Forelimb muscle (tissue), 1 donor: ENCODE results near the gene ADCY3. TPM values are rescaled to one million over a fixed set of nuclear protein-coding genes. Genes with fewer than 3 reads are reported as not detected.

Source experiments
- DNase-seq: peaks from one replicate; pipeline ENCODE4 v3.0.0-alpha.2; 2013; ENCODE audit warnings: low read depth
- polyA plus RNA-seq: library from polyadenylated mRNA; unstranded; fragments of 120-200 nt; gene quantifications from one replicate; pipeline ENCODE4 v1.2.1, GENCODE V29; 2013; ENCODE audit not compliant: insufficient read length

Gene ADCY3
- polyA plus RNA-seq, 1 donor: 22.0 TPM

GRCh38 chr2:24875272-24875671 lies 44.8 kb downstream of the ADCY3 start:
- no peak for DNase-seq

GRCh38 chr2:24874035-24874434 lies 46.0 kb downstream of the ADCY3 start:
- no peak for DNase-seq

GRCh38 chr2:24873619-24874018 lies 46.4 kb downstream of the ADCY3 start:
- DNase-seq: no peak

DNA sequence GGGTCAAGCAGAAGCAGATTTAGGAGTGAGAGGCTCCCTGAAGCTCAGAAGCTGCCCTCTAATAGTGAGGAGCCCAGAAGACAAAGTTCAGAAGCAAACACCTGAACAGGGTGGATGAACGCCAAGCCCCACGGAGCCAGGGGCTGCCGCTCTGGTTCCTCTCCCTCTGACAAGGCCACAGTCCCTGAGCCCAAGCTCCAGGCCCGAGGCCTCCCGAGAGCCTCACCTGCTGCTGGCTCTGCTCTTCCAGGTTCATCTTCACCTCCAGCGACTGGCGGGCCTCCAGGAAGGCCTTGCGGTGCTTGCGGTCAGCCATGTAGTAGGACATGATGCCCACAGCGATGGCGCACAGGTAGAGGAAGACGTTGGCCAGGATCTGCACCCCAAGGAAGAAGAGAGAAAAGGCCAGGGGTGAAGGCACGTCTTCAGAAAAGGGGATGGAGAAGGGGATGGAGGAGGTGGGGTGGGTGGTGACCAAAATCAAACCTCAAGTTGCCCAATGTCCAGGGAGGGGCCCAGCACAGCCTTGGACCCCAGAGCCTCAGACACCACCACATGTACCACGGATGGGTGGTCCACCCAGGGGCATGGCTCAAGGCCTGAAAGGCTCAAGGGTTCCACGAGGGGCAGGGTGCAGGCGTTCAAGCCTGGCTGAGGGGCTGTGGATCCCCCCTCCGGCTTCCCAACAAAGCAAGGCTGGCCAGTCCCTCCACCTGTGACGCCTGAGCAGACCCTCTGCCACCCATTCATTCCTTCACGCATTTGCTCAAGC lies 47.5 kb downstream of the ADCY3 start:
- no peak for DNase-seq

- DNase-seq: no peak
Observed at GRCh38 chr2:24871852-24872333, 48.1 kb downstream of the ADCY3 start.

DNA sequence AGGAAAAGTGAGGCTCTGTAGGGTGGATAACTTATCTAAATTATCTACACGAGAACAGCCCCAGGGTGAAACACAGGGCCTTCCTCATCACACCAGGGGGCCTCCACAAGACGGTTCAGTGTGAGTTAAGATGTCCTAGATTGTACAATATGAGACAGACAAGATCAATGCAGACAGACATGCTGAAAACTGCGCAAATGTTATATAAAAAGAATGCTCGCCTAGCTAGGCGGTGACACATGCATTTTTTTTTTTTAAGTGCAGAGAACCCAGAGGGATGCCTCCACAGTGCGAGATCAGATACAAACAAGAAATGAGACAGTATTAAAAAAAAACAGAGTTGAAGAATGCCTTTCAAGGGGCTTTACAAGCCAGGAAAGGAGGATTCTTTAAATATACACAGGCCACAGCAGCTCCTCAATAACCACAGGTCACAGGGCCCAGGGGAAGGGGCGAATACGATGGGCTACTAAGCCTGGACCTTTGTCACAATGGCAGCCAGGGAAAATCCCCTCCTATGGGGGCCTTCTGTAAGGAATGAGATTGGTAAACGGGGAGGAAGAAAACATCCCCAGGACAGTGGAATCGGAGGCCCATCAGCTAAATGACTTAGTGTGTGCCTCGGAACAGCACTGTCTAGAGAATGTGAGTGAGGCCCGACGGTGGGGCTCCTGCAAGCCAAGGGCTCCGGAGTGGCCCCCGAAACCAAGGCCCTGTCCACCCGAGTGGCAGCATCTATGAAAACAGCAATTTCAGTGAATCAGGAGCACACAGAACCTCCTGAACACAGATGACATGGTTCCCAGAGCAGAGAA lies 48.9 kb downstream of the ADCY3 start:
- no peak for DNase-seq

- DNase-seq: no peak
Observed at GRCh38 chr2:24870440-24870839, 49.6 kb downstream of the ADCY3 start.

DNA sequence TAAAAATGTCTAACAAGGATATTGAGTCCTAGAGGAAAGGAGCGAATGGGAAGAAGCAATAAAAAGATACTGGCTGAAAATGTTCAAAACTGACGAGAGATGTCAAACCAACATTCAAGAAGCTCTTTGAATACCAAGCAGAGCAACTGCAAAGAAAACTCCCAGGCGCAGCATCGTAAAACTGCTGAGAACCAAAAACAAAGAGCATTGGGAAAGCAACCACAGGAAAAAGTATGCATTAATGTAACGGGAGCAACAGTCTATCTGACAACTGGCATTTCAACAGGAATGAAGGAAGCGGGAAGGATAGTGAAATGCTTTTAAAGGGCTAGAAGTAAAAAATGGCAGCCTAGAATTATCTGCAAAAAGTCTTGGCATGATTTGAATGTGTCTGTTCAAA lies 53.1 kb downstream of the ADCY3 start:
- no peak for DNase-seq

DNA sequence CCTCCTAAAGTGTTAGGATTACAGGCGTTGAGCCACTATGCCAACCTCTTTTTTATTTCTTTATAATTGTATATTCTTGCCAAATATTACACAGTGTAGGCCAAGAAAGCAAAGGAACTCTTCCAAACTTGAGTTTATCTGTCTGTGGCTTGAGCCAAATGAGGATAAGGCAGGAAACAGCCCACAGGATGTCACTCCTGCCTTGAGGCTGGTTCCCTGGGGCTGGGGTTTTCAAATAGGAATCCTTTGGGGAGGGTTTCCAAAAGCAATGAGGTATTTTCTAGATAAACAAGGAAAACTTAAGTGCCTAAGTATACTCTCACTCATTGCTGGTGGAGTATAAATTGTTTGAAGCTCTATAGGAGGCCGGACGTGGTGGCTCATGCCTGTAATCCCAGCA lies 56.4 kb downstream of the ADCY3 start:
- DNase-seq: no peak

DNA sequence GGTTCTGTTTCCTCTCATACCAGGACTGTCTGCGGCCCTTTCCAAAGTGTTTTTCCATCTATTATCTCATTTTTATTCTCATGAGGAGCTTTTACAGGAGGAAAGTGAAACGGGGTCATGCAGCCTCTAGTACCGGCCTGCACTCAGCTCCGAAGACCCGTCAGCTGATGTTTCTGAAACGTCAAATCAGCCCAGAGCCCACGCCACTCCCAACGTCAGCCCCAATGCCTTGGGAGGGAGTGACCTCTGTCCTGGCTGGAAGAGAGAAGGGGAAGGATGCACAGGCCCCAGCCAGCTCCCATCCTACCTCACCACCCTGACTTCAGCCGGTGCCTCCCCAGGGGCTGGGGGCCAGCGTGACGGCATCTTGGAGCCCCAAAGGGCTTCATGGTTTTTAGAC lies 58.5 kb downstream of the ADCY3 start:
- DNase-seq: no peak

DNA sequence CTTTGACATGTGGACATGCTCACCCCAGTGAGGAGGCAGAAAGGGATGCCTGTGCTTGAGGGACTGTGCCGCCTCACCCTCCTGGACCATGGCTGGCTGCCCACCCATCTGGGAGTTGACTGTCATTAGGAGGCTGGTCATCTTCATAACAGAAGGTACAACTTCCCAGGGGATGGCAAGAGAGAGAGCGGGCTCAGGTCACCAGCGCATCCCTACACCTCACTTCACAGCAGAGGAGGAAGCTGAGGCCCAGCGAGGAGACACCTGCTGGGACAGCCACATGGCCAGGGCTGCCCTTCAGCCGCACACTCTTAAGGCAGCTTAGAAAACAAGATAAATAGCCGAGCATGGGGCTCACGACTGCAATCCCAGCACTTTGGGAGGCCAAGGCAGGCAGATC lies 59.4 kb downstream of the ADCY3 start:
- DNase-seq: no peak

GRCh38 chr2:24859968-24860600 lies 60.0 kb downstream of the ADCY3 start:
- DNase-seq: no peak

DNA sequence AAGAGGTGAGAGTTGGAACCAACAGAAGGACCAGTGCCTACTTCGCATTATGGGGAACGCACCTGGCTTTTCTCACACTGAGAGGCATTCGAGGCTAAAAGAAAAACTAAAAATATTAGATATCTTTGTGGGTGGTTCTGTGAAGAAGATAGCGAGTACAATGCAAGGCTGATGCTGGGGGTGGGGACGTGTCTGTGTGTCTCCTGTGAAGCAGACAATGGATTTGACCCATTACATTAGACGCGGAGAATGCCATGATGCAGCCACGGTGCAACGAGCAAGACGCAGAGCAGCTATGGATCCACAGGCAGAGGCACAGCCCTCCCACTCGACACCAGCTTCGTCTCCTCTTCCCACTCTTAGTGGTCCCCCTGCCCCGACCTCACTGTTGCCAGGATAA lies 61.0 kb downstream of the ADCY3 start:
- no peak for DNase-seq

GRCh38 chr2:24857746-24858145 lies 62.3 kb downstream of the ADCY3 start:
- DNase-seq: no peak

GRCh38 chr2:24856791-24857211 lies 63.2 kb downstream of the ADCY3 start:
- DNase-seq: no peak

DNA sequence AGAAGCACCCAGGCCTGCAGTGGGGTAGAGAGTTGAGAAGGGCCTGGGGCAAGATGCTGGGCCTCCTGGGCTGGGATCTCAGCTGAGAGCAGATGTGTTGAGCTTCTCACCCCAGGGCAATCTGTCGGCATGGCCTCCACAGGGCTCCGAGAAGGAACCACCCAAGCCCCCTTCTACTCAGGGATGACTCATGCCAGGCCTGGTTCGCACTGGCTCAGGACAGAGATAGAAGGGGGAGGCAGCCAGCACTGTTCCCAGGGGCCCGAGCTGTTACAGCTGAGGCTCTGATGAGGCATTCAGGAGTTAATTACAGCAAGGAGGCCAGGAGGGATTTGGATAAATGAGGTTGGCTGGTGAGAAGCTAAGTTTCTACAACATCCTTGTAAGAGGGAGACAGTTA lies 64.3 kb downstream of the ADCY3 start:
- no peak for DNase-seq

DNA sequence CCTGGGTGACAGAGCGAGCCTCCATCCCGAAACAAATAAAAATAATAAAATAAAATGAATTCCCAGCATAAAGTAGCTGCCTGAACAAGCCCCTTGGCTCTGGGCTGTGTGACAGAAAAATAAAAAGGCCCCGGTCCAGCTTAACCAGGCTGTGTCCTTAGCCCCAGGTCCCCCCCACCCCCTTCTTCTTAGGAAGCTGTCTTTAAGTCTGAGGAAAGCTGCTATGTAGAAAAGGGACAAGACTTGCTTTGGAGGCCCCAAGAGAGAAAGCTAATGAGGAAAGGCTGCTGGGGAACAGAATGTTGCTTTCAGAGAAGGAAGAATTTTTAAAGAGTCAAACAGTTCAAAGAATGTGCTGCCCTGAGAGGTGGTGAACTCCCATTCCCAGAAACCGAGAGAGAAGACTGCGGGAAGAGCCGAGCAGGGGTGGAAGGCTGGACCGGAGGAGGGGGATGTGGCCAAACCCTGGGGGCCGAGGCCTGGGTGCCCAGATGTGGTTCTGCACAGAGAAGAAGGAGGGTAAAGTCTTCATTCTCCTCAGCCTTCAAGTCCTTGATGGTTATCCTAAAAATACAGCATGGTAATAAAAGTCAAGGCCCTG lies 64.9 kb downstream of the ADCY3 start:
- no peak for DNase-seq

GRCh38 chr2:24853996-24854395 lies 66.0 kb downstream of the ADCY3 start:
- DNase-seq: no peak

DNA sequence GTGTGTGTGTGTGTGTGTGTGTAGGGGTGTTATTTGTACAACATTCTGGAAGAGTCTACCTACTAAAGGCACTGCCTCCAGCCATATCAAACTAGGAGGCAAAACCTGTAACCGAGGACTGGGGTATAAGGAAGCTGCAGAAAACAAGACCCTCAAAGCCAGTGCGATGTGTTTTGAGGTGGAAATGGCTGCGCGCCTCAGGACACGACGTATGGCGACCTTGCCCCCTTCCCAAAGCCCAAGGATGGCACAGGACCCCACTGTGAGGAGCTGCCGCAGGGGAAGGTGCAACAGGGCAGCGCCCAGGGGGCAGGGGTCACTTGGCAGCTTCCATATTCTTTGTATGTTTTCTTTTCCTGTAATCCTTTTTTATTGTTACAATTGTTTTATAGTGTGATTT lies 67.0 kb downstream of the ADCY3 start:
- DNase-seq: no peak

DNA sequence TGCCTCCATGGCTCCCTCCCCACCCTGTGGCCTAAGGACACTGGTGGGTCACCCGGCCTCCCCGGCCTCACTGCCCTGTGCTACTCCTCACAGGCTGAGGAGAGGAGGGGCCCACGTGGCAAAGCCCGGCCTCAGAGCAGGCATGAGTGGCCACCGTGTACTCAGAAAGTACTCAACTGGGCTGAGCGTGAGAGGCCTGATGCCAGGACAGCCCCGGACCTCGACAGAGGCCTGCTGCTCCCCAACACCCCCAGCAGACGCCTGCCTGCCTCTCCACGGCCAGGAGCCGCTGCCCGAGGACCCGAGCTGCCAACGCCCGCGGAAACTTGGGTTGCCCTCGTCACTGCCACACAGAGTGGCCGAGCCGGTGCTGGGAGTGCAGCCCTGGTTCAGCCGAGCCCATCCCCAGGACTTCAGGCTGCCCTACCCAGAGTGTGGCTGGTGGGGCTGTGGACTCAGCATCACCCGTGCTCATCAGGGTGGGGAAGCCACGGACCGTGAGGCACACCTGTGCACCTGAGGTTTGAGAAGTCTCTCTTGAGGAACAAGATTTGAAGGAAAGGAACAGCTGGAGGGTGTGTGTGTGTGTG lies 67.5 kb downstream of the ADCY3 start:
- DNase-seq: no peak

DNA sequence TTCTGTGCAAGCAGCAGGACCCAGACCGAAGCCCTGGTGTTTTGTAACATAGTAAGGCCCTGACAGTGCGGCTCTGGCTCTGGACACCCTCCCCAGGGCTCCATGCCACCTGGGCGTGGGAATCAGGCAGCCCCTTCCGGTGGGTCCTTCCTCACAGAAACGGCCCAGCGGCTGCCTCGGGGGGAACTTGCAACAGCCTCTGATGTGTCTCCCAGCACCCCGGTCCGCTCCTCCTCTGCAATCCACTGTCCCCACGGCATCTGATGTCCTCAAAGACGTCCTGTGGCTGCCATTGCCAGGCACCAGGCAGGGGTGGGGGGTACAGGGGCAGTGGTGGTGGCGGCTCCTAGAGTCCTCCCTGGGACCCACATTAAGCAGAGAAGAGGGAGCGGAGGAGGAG lies 68.0 kb downstream of the ADCY3 start:
- no peak for DNase-seq

DNA sequence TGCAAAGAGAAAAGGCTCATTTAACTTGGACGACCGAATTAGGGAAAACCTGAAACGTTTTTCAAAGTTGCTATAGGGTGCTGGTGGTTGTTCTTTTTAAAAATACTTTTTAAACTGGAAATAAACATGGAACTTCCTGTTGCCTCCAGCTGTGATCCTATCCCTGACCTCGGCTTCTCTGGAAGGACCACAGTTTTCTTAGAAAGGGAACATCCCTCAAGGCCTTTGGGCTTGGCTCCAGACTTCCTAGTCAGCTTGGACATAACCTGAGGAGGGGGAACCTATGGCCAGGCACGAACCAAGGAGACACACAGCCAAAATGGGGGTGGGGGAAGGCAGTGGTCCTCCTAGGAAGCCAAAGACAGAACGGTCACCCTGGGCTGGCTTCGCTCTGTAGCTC lies 69.1 kb downstream of the ADCY3 start:
- no peak for DNase-seq
